B cell (primary cell): ENCODE data around the gene SBK2. TPM values are rescaled to one million over a fixed set of nuclear protein-coding genes. Genes with fewer than 3 reads are reported as not detected.

Experiments
- ATAC-seq: fragments of 200-7000 bp; cut with Tn5 transposase; one replicate; pipeline ENCODE4 v1.10.0; 2021; ENCODE audit warnings: low read depth, mild to moderate bottlenecking, moderate number of reproducible peaks, moderate library complexity
- CTCF ChIA-PET: fragments of 350-600 bp; sonication (Branson Sonifier 250); formaldehyde crosslinking; loops from one replicate; lab custom pipeline; 2021; ENCODE audit warnings: antibody characterized with exemption, inconsistent platforms; lab: Charles Lee
- POLR2A ChIA-PET: fragments of 350-600 bp; sonication (Branson Sonifier 250); formaldehyde crosslinking; loops from one replicate; lab custom pipeline; 2021; ENCODE audit warnings: antibody characterized with exemption; lab: Charles Lee
- DNase-seq: peaks from one replicate; pipeline ENCODE4 v3.0.0; 2013
- H2AFZ ChIP-seq: 2 replicates; pipeline ENCODE4 v1.6.1; 2012; ENCODE audit warnings: mild to moderate bottlenecking, low read depth, low read length; ENCODE audit not compliant: insufficient read depth, poor library complexity, severe bottlenecking
- H3K27ac ChIP-seq, 2 donors: 1 replicate in 1 of 2; 2 replicates in 1 of 2; pipeline ENCODE4 v1.5.1; 2012 to 2013; ENCODE audit warnings: low read length in 2 of 2, mild to moderate bottlenecking in 2 of 2, moderate library complexity in 1 of 2
- H3K27me3 ChIP-seq, 4 experiments: fragments of 200-600 bp in 1 of 4; sonication (generic) in 1 of 4; replicated peaks in 1 of 4; 1 replicate in 2 of 4; 2 replicates in 2 of 4; pipeline versions ENCODE4 v1.6.1 to v1.7.0; 2013 to 2016; ENCODE audit warnings: low read length in 3 of 4, mild to moderate bottlenecking in 2 of 4, mixed read lengths in 1 of 4, moderate library complexity in 1 of 4; ENCODE audit not compliant: insufficient read depth in 4 of 4, control insufficient read depth in 3 of 4; ENCODE audit errors: control extremely low read depth in 1 of 4
- H3K36me3 ChIP-seq, 2 experiments: replicated peaks in 1 of 2; 1 replicate in 1 of 2; 2 replicates in 1 of 2; pipeline versions ENCODE4 v1.6.1 to v1.7.1; 2013; ENCODE audit warnings: low read length in 1 of 2; ENCODE audit not compliant: insufficient read depth in 2 of 2, control insufficient read depth in 1 of 2; ENCODE audit errors: control extremely low read depth in 1 of 2, extremely low read depth in 1 of 2
- H3K4me1 ChIP-seq, 2 donors: fragments of 200-600 bp in 1 of 2; sonication (generic) in 1 of 2; 1 replicate in 1 of 2; 2 replicates in 1 of 2; pipeline versions ENCODE4 v1.5.1 to v1.6.1; 2013 to 2017; ENCODE audit warnings: low read length in 2 of 2; ENCODE audit not compliant: control insufficient read depth in 2 of 2, insufficient read depth in 2 of 2
- H3K4me2 ChIP-seq: replicated peaks from 2 replicates; pipeline ENCODE3; 2012; ENCODE audit warnings: mild to moderate bottlenecking, low read depth, low read length; ENCODE audit not compliant: poor library complexity, severe bottlenecking
- H3K4me3 ChIP-seq, 5 experiments: fragments of 200-600 bp in 1 of 5; sonication (generic) in 1 of 5; 1 replicate in 3 of 5; 2 replicates in 2 of 5; pipeline versions ENCODE4 v1.5.1 to v1.7.0; 2011 to 2016; ENCODE audit warnings: low read length in 4 of 5, mild to moderate bottlenecking in 4 of 5, low read depth in 2 of 5, control low read depth in 1 of 5, moderate library complexity in 1 of 5; ENCODE audit not compliant: insufficient read depth in 1 of 5; ENCODE audit errors: control extremely low read depth in 1 of 5, extremely low read depth in 1 of 5
- H3K79me2 ChIP-seq: fragments of 200-600 bp; sonication (generic); one replicate; pipeline ENCODE4 v1.6.0; 2016; ENCODE audit warnings: low read length; ENCODE audit not compliant: control insufficient read depth, insufficient read depth
- H3K9ac ChIP-seq: fragments of 200-600 bp; sonication (generic); 2 replicates; pipeline ENCODE4 v1.6.1; 2017; ENCODE audit warnings: mild to moderate bottlenecking, low read length, moderate library complexity
- H3K9me3 ChIP-seq, 3 donors: one replicate each; pipeline versions ENCODE4 v1.6.1 to v1.7.1; 2013; ENCODE audit warnings: low read length in 2 of 3; ENCODE audit not compliant: control insufficient read depth in 2 of 3, insufficient read depth in 1 of 3; ENCODE audit errors: control extremely low read depth in 1 of 3
- H4K20me1 ChIP-seq: 2 replicates; pipeline ENCODE4 v1.6.0; 2012; ENCODE audit warnings: mild to moderate bottlenecking, low read length; ENCODE audit not compliant: insufficient read depth, control insufficient read depth, poor library complexity, severe bottlenecking
- H3K27ac Mint-ChIP-seq: one replicate; pipeline ENCODE4 v1.8.0; 2021; ENCODE audit warnings: mixed read lengths
- H3K27me3 Mint-ChIP-seq: one replicate; pipeline ENCODE4 v1.8.0; 2021; ENCODE audit warnings: mixed read lengths
- H3K4me1 Mint-ChIP-seq: one replicate; pipeline ENCODE4 v1.8.0; 2021; ENCODE audit warnings: mixed read lengths
- H3K4me3 Mint-ChIP-seq: one replicate; pipeline ENCODE4 v1.8.0; 2021; ENCODE audit warnings: mixed read lengths
- H3K9me3 Mint-ChIP-seq: one replicate; pipeline ENCODE4 v1.8.0; 2022; ENCODE audit warnings: mixed read lengths; ENCODE audit not compliant: insufficient read depth
- CTCF ChIP-seq: fragments of 200-600 bp; IDR thresholded peaks from one replicate; pipeline ENCODE4 v1.8.0; 2022; ENCODE audit warnings: antibody characterized with exemption, mild to moderate bottlenecking
- EZH2 ChIP-seq: IDR thresholded peaks from 2 replicates; pipeline ENCODE4 v1.6.1; 2012; ENCODE audit warnings: borderline replicate concordance, low read depth, mild to moderate bottlenecking, moderate library complexity, low read length; ENCODE audit not compliant: insufficient read depth, poor library complexity, severe bottlenecking
- WGBS: methylation state at CpG from one replicate; pipeline ENCODE4 v1.1.5; 2013; ENCODE audit warnings: missing lambda C conversion rate; ENCODE audit not compliant: insufficient coverage; 5-methylcytosine and 5-hydroxymethylcytosine counted together
- intact Hi-C: fragments of 100-400 bp; cut with micrococcal nuclease; formaldehyde crosslinking; loops from one replicate; pipeline ENCODE4 v1.10.0; 2022
- polyA plus RNA-seq: library from polyadenylated mRNA; depleted of rRNA; stranded (reverse); fragments of >200 nt; gene quantifications from 2 replicates; pipeline ENCODE4 v1.2.3, GENCODE V29; 2012
- total RNA-seq, 2 donors: library from RNA; stranded (reverse); fragments of 120-200 nt in 1 of 2; gene quantifications; 1 replicate in 1 of 2; 2 replicates in 1 of 2; pipeline versions ENCODE4 v1.2.3 to v1.2.4, GENCODE V29; 2013 to 2022

SBK2 gene
- total and polyA plus RNA-seq, 2 donors (not counting 1 experiment from before 2014, with no cell fraction given) = not detected

- no peaks in the 10 kb centered on the region for H3K4me1 Mint-ChIP-seq
- CTCF ChIA-PET = no interaction called here
- intact Hi-C loops = no loop called here
- Histone ChIP-seq H3K36me3 (no peaks in the 10 kb centered on the region), H3K4me2 (no peak overlapping the region), H3K27me3 (no peaks in the 10 kb centered on the region), H3K4me3 (no peak overlapping the region), H3K4me1 (no peaks in the 10 kb centered on the region), H3K9ac (no peak overlapping the region), H2AFZ (no peak overlapping the region), H4K20me1 (no peaks in the 10 kb centered on the region), H3K79me2 (no peaks in the 10 kb centered on the region), H3K27ac (no peak overlapping the region), H3K9me3 (peaks cover 0 to 4% (median 0%) of the 10 kb centered on the region in 3 donors)
- DNase-seq = no peak
- TF ChIP-seq EZH2 = no peak
- TF ChIP-seq CTCF = no peak
- no peak overlapping the region for H3K4me3 Mint-ChIP-seq
- H3K9me3 Mint-ChIP-seq = no peaks in the 10 kb centered on the region
- no peak for ATAC-seq
- POLR2A ChIA-PET = no interaction called here
- no peak overlapping the region for H3K27ac Mint-ChIP-seq
- peaks cover 10% of the 10 kb centered on the region for H3K27me3 Mint-ChIP-seq
- 47% methylated on average over 32 of the region's 35 CpGs for WGBS
These were observed 10.4 kb downstream of the SBK2 start for GRCh38 chr19:55526216-55527196.
